HAP-1 (cell line): ENCODE data around the gene NCL.
"Not testable (repeated sequence)": the region's sequence is repeated elsewhere in the genome, so short reads cannot be mapped to it uniquely, and the experiment has no call there.

Experiments used
- DNase-seq, 2 experiments: peaks; one replicate each; pipeline ENCODE4 v3.0.0-alpha.2; 2016 to 2020; ENCODE audit warnings: low spot score in 2 of 2
- H3K27me3 ChIP-seq: fragments of 250-450 bp; sonication (Bioruptor Pico); 2 replicates; pipeline ENCODE4 v1.5.1; 2020; ENCODE audit warnings: low read depth, mild to moderate bottlenecking, moderate library complexity
- H3K36me3 ChIP-seq: fragments of 250-450 bp; sonication (Bioruptor Pico); replicated peaks from 2 replicates; pipeline ENCODE4 v1.5.1; 2020; ENCODE audit warnings: mild to moderate bottlenecking
- H3K4me1 ChIP-seq: fragments of 250-450 bp; sonication (Bioruptor Pico); 2 replicates; pipeline ENCODE4 v1.5.1; 2020; ENCODE audit warnings: mild to moderate bottlenecking
- H3K4me3 ChIP-seq: fragments of 250-450 bp; sonication (Bioruptor Pico); 2 replicates; pipeline ENCODE4 v1.5.1; 2020; ENCODE audit warnings: mild to moderate bottlenecking, moderate library complexity
- H3K9me3 ChIP-seq: fragments of 250-450 bp; sonication (Bioruptor Pico); 2 replicates; pipeline ENCODE4 v1.5.1; 2020; ENCODE audit warnings: mild to moderate bottlenecking, moderate library complexity
- in situ Hi-C: fragments of 300-500 bp; cut with MboI; formaldehyde crosslinking; loops from 3 replicates; pipeline ENCODE4 v1.14.3; 2020; ENCODE audit warnings: low sequenced_read_pairs, inconsistent platforms, mixed read lengths

Gene NCL

DNA sequence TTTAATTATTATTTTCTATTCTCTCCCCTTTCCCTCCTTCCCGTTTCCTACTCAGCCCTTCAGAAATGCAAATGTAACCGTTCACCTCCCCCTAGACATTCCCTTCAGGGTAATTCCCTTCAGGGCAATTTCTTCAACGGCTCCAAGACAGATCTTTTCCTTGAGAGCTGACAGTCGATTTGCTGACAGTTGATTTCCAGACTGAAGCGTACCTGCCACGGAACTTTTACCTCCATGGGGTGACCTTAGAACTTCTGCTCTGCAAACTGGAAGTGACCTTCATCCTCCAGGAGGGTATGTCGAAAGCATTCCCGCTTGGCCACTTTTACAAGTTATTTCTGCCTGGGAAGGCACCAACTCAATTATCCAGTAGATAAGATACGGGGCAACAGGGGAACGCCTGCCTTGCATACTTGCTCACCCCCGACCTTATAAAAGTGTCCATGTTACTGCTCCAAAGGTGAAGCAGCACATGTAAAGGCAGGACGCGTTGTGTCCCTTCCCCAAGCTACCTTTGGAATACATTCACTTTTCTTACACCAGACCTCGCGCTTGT lies 50.3 kb downstream of the NCL start:
- peaks cover 37% of the 10 kb centered on the region for H3K4me1 ChIP-seq
- in situ Hi-C loops: loop anchor here (5.0 to 10.0 kb wide), 3 partner anchors 109 to 312 kb away; no protein-coding TSS in a partner anchor
- DNase-seq: peak; percentile 34 to 42
- no peaks in the 10 kb centered on the region for H3K27me3 ChIP-seq
- no peaks in the 10 kb centered on the region; the same call in 1 of the 2 replicates for H3K36me3 ChIP-seq
- peaks cover 17% of the 10 kb centered on the region for H3K9me3 ChIP-seq
- H3K4me3 ChIP-seq: no peak overlapping the region

DNA sequence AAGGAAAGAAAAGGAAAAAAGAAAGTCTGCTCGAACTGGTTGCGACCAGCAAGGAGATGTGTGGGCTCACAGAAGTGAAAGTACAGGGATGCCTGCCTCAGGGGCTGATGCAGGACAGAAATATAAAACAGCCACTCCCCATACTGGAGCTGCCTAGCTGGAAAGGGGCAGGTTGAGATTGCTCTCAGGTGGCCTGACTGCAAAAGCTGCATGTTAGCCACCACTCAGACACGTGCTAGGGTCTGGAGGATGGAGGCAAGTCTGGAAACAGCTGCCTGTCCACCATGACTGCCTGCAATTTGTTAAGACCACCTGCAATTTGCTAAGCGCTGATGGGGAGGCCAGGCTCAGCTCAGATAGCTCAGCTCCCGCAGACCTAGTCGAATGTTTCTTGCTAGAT lies 50.8 kb downstream of the NCL start:
- H3K4me1 ChIP-seq: peaks cover 37% of the 10 kb centered on the region
- H3K9me3 ChIP-seq: peaks cover 23% of the 10 kb centered on the region
- in situ Hi-C loops: loop anchor here (5.0 to 10.0 kb wide), 3 partner anchors 109 to 311 kb away; no protein-coding TSS in a partner anchor
- H3K36me3 ChIP-seq: no peaks in the 10 kb centered on the region; the same call in 1 of the 2 replicates
- H3K4me3 ChIP-seq: no peak overlapping the region
- H3K27me3 ChIP-seq: no peaks in the 10 kb centered on the region
- DNase-seq: peak in 1 of 2 experiments; percentile 38

DNA sequence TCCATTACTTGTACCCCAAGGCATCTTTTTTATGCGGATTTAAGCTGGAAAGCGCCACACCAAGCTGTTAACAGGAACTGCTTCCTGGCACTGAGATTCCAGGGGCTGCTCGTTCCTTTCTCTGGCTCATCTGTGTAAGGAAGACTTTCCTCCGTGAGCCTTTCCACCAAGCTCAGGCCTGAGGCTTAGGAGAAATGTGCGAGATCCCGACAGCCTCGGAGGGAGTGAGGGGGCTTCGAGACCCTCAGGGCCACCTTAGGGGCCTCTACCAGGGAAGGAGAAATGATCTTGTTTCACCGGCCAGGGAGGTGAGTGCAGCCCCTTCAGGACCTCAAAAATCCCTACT lies 51.7 kb downstream of the NCL start:
- in situ Hi-C loops: loop anchor here (5.0 to 10.0 kb wide), 3 partner anchors 108 to 310 kb away; no protein-coding TSS in a partner anchor
- Histone ChIP-seq H3K36me3 (no peaks in the 10 kb centered on the region; the same call in 1 of the 2 replicates), H3K9me3 (peaks cover 26% of the 10 kb centered on the region), H3K4me3 (peak overlapping the region; percentile 46), H3K4me1 (peaks cover 37% of the 10 kb centered on the region), H3K27me3 (no peaks in the 10 kb centered on the region)
- no peak for DNase-seq

DNA sequence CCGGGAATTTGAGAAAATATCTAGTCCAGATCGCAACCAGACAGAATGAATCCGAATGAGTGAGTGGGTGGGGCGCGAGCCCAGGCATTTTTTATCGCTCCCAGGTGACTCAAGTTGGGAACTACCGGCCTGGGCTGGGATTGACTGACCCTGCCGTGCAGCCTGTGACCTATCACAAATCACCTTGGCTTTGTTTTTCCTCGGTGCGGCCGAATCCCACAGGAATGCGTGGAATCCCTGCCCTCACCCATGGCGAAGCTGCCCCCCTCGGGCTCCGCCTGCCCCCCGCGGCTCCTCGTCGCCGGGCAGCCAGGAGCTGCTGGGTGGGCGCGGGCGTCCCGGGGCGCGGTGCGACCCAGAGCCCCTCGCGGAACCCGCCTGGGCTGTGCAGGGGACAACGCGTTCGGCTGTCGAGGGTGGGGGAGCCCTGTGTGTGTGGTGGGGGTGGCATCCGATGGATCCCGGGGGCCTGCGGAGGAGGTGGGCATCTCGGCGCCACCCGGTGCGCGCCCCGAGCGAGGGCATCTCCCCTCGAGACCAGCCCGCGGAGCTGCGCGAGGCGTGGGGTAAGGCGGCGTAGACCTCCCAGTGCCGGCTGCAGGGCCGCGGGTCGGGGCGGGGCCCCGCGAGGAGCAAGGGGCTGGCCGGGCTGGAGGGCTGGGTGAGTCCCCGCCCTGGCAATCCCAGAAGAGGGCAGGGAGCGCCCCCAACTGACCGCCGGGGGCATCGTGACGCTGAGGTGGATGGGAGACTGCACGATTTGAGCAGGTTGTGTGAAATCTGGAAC lies 52.3 kb downstream of the NCL start:
- peak overlapping the region; percentile 46 for H3K4me3 ChIP-seq
- in situ Hi-C loops: loop anchor here (5.0 to 10.0 kb wide), 3 partner anchors 107 to 310 kb away; no protein-coding TSS in a partner anchor
- peak; percentile 88 to 97 for DNase-seq
- no peaks in the 10 kb centered on the region; the same call in 1 of the 2 replicates for H3K36me3 ChIP-seq
- H3K27me3 ChIP-seq: no peaks in the 10 kb centered on the region
- peaks cover 37% of the 10 kb centered on the region for H3K4me1 ChIP-seq
- H3K9me3 ChIP-seq: peaks cover 26% of the 10 kb centered on the region

DNA sequence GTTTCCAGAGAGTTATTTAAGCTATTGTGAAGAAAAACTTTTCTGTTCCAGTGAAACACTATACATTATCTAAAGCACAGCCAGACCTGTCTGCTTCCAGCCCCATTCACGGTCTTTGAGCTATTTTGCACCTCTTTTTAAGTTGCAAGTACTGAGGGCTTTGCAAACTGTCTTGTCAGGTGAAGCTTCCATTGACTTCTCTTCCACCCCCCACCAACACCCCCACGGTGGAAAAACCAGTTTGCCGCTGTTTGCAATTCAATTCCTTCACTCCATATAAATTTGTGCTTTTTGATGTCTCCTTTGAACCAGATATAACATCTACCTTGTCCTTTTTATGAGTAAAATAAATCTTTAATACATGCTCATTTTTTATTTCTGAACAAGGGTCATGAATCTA lies 53.0 kb downstream of the NCL start:
- in situ Hi-C loops: loop anchor here (5.0 to 10.0 kb wide), 3 partner anchors 106 to 309 kb away; no protein-coding TSS in a partner anchor
- Histone ChIP-seq H3K4me3 (peak overlapping the region; percentile 46), H3K27me3 (no peaks in the 10 kb centered on the region), H3K4me1 (peaks cover 37% of the 10 kb centered on the region), H3K36me3 (no peaks in the 10 kb centered on the region; the same call in 1 of the 2 replicates), H3K9me3 (peaks cover 26% of the 10 kb centered on the region)
- no peak for DNase-seq

DNA sequence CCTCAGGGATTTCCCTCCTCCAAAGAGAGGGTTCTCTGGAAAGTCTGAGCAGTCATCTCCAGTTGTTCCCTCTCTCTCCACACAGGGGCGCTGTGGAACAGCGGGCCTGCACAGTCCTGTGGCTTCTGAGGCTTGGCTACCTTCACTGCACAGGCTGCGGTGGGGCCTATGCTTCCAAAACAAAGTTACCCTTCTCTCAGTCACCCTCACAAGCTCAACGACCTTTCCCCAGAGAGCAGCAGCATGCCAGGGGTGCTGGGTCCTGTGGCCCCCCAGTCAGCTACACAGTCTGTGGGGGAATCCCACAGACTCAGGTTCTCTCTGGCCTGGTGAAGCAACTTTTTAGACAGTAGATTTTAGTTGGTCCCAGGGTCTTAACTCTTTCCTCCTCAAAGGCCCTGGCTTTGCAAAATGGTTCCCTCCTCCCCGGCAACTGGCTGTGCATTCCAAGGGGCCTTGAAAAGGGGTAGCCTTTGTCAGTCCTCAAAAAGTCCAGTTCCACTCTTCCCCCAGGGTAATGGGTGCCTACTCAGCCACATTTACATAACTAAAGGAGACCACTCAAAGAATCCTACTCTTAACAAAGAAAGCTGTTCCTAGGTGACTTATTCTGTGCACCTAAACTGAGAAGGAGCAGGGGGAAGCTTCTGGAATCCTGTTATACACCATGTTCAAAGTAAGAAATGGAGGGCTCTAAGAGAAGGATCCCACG lies 53.8 kb downstream of the NCL start:
- Histone ChIP-seq H3K27me3 (no peaks in the 10 kb centered on the region), H3K4me3 (no peak overlapping the region), H3K36me3 (no peaks in the 10 kb centered on the region; the same call in 1 of the 2 replicates), H3K9me3 (peaks cover 26% of the 10 kb centered on the region), H3K4me1 (peaks cover 37% of the 10 kb centered on the region)
- in situ Hi-C loops: loop anchor here (5.0 to 10.0 kb wide), 3 partner anchors 106 to 308 kb away; no protein-coding TSS in a partner anchor
- peak; percentile 83 to 95 for DNase-seq

DNA sequence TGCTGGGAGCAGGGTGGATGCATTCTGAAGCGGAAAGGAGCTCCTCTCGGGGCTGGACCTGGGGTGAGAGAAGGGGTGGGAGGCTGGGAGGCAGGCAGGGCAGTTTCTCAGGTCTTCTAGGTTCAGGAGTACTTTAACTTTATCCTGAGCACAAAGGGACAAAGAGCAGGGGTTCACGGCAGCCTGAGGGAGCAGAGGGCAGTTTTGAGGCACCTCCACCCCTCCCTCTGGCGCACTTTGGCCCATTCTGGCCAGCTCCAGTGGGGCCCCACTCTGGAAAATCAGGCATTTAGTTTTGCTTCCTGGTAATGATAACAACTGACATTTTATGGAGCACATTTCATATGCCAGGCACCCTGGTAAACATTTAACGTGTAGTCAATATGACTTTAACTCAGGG lies 54.5 kb downstream of the NCL start:
- Histone ChIP-seq H3K9me3 (peaks cover 26% of the 10 kb centered on the region), H3K36me3 (no peaks in the 10 kb centered on the region; the same call in 1 of the 2 replicates), H3K4me1 (peaks cover 37% of the 10 kb centered on the region), H3K4me3 (no peak overlapping the region), H3K27me3 (no peaks in the 10 kb centered on the region)
- DNase-seq: no peak
- in situ Hi-C loops: loop anchor here (5.0 to 10.0 kb wide), 3 partner anchors 105 to 307 kb away; no protein-coding TSS in a partner anchor

DNA sequence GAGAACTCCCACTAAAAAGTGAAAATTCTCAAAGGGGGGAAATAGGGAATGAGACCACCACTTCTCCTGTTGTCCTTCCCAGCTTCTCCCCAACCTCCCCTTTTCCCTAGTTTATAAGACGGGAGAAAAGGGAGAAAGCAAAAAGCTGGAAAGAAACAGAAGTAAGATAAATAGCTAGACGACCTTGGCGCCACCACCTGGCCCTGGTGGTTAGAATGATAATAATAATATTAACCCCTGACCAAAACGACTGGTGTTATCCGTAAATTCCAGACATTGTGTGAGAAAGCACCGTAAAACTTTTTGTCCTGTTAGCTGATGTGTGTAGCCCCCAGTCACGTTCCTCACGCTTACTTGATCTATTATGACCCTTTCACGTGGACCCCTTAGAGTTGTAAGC lies 56.0 kb downstream of the NCL start:
- H3K4me1 ChIP-seq: peaks cover 27% of the 10 kb centered on the region
- H3K27me3 ChIP-seq, DNase-seq, in situ Hi-C loops, H3K36me3 ChIP-seq, H3K4me3 ChIP-seq: not testable (repeated sequence)
- peaks cover 26% of the 10 kb centered on the region for H3K9me3 ChIP-seq

DNA sequence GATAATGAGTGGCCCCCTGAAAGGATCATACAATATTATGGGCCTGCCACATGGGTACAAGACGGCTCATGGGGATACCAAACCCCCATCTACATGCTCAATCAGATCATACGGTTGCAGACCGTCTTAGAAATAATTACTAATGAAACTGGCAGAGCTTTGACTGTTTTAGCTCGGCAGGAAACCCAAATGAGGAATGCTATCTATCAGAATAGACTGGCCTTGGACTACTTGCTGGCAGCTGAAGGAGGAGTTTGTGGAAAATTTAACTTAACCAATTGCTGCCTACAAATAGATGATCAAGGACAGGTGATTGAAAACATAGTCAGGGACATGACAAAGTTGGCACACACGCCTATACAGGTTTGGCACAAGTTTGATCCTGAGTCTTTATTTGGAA lies 56.6 kb downstream of the NCL start:
- in situ Hi-C loops, DNase-seq, H3K36me3 ChIP-seq, H3K4me3 ChIP-seq, H3K27me3 ChIP-seq: not testable (repeated sequence)
- Histone ChIP-seq H3K9me3 (peaks cover 26% of the 10 kb centered on the region), H3K4me1 (peaks cover 21% of the 10 kb centered on the region)

DNA sequence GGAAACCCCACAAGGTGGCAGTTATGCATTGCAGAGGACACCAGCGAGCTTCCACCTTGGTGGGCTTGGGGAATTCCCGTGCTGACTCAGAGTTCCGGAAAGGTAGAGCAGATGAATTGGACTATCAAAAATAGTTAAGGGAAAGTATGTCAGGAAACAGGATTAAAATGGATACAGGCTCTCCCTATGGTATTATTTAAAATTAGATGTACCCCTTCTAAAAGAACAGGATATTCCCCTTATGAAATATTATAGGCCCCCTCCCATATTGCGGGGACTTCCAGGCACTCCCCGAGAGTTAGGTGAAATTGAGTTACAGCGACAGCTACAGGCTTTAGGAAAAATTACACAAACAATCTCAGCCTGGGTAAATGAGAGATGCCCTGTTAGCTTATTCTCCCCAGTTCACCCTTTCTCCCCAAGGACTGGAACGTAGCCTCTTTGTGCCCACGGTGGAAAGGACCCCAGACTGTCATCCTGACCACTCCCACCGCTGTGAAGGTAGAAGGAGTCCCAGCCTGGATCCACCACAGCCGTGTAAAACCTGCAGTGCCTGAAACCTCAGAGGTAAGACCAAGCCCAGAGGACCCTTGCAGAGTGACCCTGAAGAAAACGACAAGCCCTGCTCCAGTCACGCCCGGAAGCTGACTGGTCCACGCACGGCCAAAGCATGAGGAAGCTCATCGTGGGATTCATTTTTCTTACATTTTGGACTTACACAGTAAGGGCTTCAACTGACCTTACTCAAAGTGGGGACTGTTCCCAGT lies 58.5 kb downstream of the NCL start:
- DNase-seq, H3K27me3 ChIP-seq, H3K36me3 ChIP-seq, H3K4me1 ChIP-seq, H3K4me3 ChIP-seq, in situ Hi-C loops: not testable (repeated sequence)
- peaks cover 23% of the 10 kb centered on the region for H3K9me3 ChIP-seq

DNA sequence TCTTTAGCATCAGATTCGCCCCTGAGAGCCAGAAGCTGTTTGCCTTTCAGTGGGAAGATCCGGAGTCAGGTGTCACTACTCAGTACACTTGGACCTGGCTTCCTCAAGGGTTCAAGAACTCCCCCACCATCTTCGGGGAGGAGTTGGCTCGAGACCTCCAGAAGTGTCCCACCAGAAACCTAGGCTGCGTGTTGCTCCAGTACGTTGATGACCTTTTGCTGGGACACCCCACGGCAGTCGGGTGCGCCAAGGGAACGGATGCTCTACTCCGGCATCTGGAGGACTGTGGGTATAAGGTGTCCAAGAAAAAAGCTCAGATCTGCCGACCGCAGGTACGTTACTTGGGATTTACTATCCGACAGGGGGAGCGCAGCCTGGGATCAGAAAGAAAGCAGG lies 60.1 kb downstream of the NCL start:
- H3K9me3 ChIP-seq, H3K27me3 ChIP-seq, DNase-seq, H3K36me3 ChIP-seq, in situ Hi-C loops, H3K4me3 ChIP-seq, H3K4me1 ChIP-seq: not testable (repeated sequence)
